CD4-positive, alpha-beta memory T cell (primary cell): ENCODE data around the gene CIDEB. TPM values are rescaled to one million over a fixed set of nuclear protein-coding genes. Genes with fewer than 3 reads are reported as not detected.

Experiments used
- CTCF ChIA-PET: fragments of 350-600 bp; sonication (Branson Sonifier 250); formaldehyde crosslinking; loops from one replicate; lab custom pipeline; 2021; ENCODE audit warnings: inconsistent platforms; ENCODE audit not compliant: partially characterized antibody; lab: Charles Lee
- POLR2A ChIA-PET: fragments of 350-600 bp; sonication (Branson Sonifier 250); formaldehyde crosslinking; loops from one replicate; lab custom pipeline; 2021; ENCODE audit not compliant: partially characterized antibody; lab: Charles Lee
- DNase-seq, 5 donors: peaks; one replicate each; pipeline versions ENCODE4 v3.0.0 to v3.0.0-alpha.2; 2020 to 2022; ENCODE audit warnings: mixed read lengths in 1 of 5
- H3K27ac ChIP-seq: one replicate; pipeline ENCODE4 v1.7.0; 2013; ENCODE audit warnings: low read depth, low read length
- H3K27me3 ChIP-seq: 2 replicates; pipeline ENCODE4 v1.7.0; 2013; ENCODE audit warnings: mild to moderate bottlenecking, low read length, moderate library complexity; ENCODE audit not compliant: insufficient read depth
- H3K36me3 ChIP-seq: 2 replicates; pipeline ENCODE4 v1.7.0; 2013; ENCODE audit warnings: mild to moderate bottlenecking, low read length, moderate library complexity; ENCODE audit not compliant: insufficient read depth
- H3K4me1 ChIP-seq: 2 replicates; pipeline ENCODE4 v1.7.0; 2013; ENCODE audit warnings: mild to moderate bottlenecking, low read length, moderate library complexity; ENCODE audit not compliant: insufficient read depth
- H3K4me3 ChIP-seq, 2 donors: one replicate each; pipeline ENCODE4 v1.7.0; 2013; ENCODE audit warnings: low read length in 2 of 2, mild to moderate bottlenecking in 1 of 2
- H3K9me3 ChIP-seq, 2 donors: one replicate each; pipeline ENCODE4 v1.7.0; 2013; ENCODE audit warnings: low read length in 2 of 2, control low read depth in 1 of 2; ENCODE audit not compliant: control insufficient read depth in 1 of 2
- H3K27ac Mint-ChIP-seq, 7 donors: one replicate each; pipeline ENCODE4 v1.8.0; 2020 to 2021; ENCODE audit warnings: mixed read lengths in 7 of 7, mild to moderate bottlenecking in 6 of 7, inconsistent platforms in 3 of 7, moderate library complexity in 3 of 7
- H3K27me3 Mint-ChIP-seq, 2 donors: one replicate each; pipeline ENCODE4 v1.8.0; 2020 to 2021; ENCODE audit warnings: mixed read lengths in 2 of 2
- H3K36me3 Mint-ChIP-seq, 2 donors: one replicate each; pipeline ENCODE4 v1.8.0; 2020 to 2021; ENCODE audit warnings: mixed read lengths in 2 of 2, inconsistent platforms in 1 of 2, mild to moderate bottlenecking in 1 of 2
- H3K4me1 Mint-ChIP-seq, 4 donors: one replicate each; pipeline ENCODE4 v1.8.0; 2020 to 2021; ENCODE audit warnings: mixed read lengths in 4 of 4, mild to moderate bottlenecking in 1 of 4
- H3K4me3 Mint-ChIP-seq, 8 donors: one replicate each; pipeline ENCODE4 v1.8.0; 2020 to 2021; ENCODE audit warnings: mixed read lengths in 8 of 8, mild to moderate bottlenecking in 7 of 8, moderate library complexity in 6 of 8, inconsistent platforms in 3 of 8
- H3K9me3 Mint-ChIP-seq, 8 donors: one replicate each; pipeline ENCODE4 v1.8.0; 2020 to 2021; ENCODE audit warnings: mixed read lengths in 8 of 8, mild to moderate bottlenecking in 5 of 8, inconsistent platforms in 3 of 8, moderate library complexity in 1 of 8
- intact Hi-C: fragments of 100-400 bp; cut with micrococcal nuclease; formaldehyde crosslinking; loops from one replicate; pipeline ENCODE4 v1.15.1; 2023
- polyA plus RNA-seq, 2 donors: library from polyadenylated mRNA; unstranded; fragments of 300-500 nt; fragmentation: Illumina TruSeq; gene quantifications; one replicate each; pipeline ENCODE4 v1.2.3, GENCODE V29; 2021
- total RNA-seq, 2 experiments: library from RNA; stranded (reverse); gene quantifications; one replicate each; pipeline ENCODE4 v1.2.3, GENCODE V29; 2021

Gene CIDEB
- total and polyA plus RNA-seq, 4 experiments from 2014 or later, result 17.2 to 26.0 (median 23.3) TPM

- peaks cover 32 to 62% (median 48%) of the 10 kb centered on the region in 4 donors for H3K4me1 Mint-ChIP-seq
- H3K4me1 ChIP-seq, result peaks cover 36% of the 10 kb centered on the region
Measured at GRCh38 chr14:24273422-24273998, 34.3 kb downstream of the CIDEB start.

GRCh38 chr14:24272467-24272866 is 35.3 kb downstream of the CIDEB start:
- H3K4me3 ChIP-seq, result peak overlapping the region in 1 of 2 donors; percentile 39
- no peak for DNase-seq
- POLR2A ChIA-PET, result interaction anchor here (0.6 to 6.8 kb wide), 20 partner anchors 10 to 1170 kb away, joined by 3 to 128 read pairs (median 16); partner anchors contain the start of genes CBLN3, CHMP4A, CIDEB and DCAF11
- Mint-ChIP-seq H3K4me3 (peak overlapping the region in 7 of 8 donors; percentile 18 to 94 (median 83)), H3K36me3 (peaks cover 10 to 19% of the 10 kb centered on the region in 2 donors), H3K9me3 (no peaks in the 10 kb centered on the region), H3K27me3 (no peaks in the 10 kb centered on the region), H3K4me1 (peaks cover 28 to 55% (median 44%) of the 10 kb centered on the region in 4 donors), H3K27ac (peak overlapping the region; percentile 91 to 100 (median 99))
- intact Hi-C loops, result no loop called here
- peaks cover 7% of the 10 kb centered on the region for H3K36me3 ChIP-seq
- CTCF ChIA-PET, result interaction anchor here (0.9 to 6.5 kb wide), 9 partner anchors 8 to 165 kb away, joined by 3 to 84 read pairs (median 17); partner anchors contain the start of genes CIDEB, DHRS1, LTB4R and LTB4R2
- H3K4me1 ChIP-seq, result peaks cover 33% of the 10 kb centered on the region
- peak overlapping the region; percentile 94 for H3K27ac ChIP-seq
- no peaks in the 10 kb centered on the region for H3K9me3 ChIP-seq
- H3K27me3 ChIP-seq, result no peaks in the 10 kb centered on the region

More at GRCh38 chr14:24273422-24273998, 34.3 kb downstream of the CIDEB start:
- Mint-ChIP-seq H3K9me3 (no peaks in the 10 kb centered on the region), H3K36me3 (peaks cover 9 to 13% of the 10 kb centered on the region in 2 donors), H3K4me3 (peak overlapping the region in 3 of 8 donors; percentile 32 to 59 (median 57)), H3K27me3 (no peaks in the 10 kb centered on the region), H3K27ac (peak overlapping the region; percentile 88 to 100 (median 98))
- intact Hi-C loops, result no loop called here
- DNase-seq, result no peak
- H3K9me3 ChIP-seq, result no peaks in the 10 kb centered on the region
- peak overlapping the region; percentile 58 for H3K27ac ChIP-seq
- no peak overlapping the region for H3K4me3 ChIP-seq
- H3K27me3 ChIP-seq, result no peaks in the 10 kb centered on the region
- CTCF ChIA-PET, result interaction anchor here (1.0 to 3.9 kb wide), 9 partner anchors 22 to 159 kb away, joined by 3 to 23 read pairs (median 5); partner anchors contain the start of genes CIDEB, LTB4R and TINF2
- POLR2A ChIA-PET, result interaction anchor here (0.6 to 6.8 kb wide), 7 partner anchors 10 to 73 kb away, joined by 3 to 82 read pairs (median 3); partner anchors contain the start of genes CIDEB, DHRS1, LTB4R and LTB4R2
- H3K36me3 ChIP-seq, result peaks cover 4% of the 10 kb centered on the region

GRCh38 chr14:24271834-24272263 is 35.9 kb downstream of the CIDEB start:
- Mint-ChIP-seq H3K27ac (peak overlapping the region; percentile 91 to 100 (median 99)), H3K4me1 (peaks cover 24 to 50% (median 42%) of the 10 kb centered on the region in 4 donors), H3K4me3 (peak overlapping the region; percentile 81 to 94 (median 90)), H3K36me3 (peaks cover 16 to 25% of the 10 kb centered on the region in 2 donors), H3K27me3 (no peaks in the 10 kb centered on the region), H3K9me3 (no peaks in the 10 kb centered on the region)
- Histone ChIP-seq H3K27ac (peak overlapping the region; percentile 94), H3K4me1 (peaks cover 33% of the 10 kb centered on the region), H3K36me3 (peaks cover 13% of the 10 kb centered on the region), H3K27me3 (no peaks in the 10 kb centered on the region), H3K4me3 (peak overlapping the region; percentile 39 to 64), H3K9me3 (no peaks in the 10 kb centered on the region)
- no peak for DNase-seq
- POLR2A ChIA-PET, result interaction anchor here (0.6 to 6.8 kb wide), 28 partner anchors 8 to 1169 kb away, joined by 3 to 128 read pairs (median 7); partner anchors contain the start of genes CBLN3, CHMP4A, CIDEB and DCAF11
- intact Hi-C loops, result loop anchor here (1.0 to 2.0 kb wide), 10 partner anchors 25 to 158 kb away; partner anchors contain the start of genes CBLN3, DCAF11, GMPR2 and KHNYN
- CTCF ChIA-PET, result interaction anchor here (0.8 to 6.5 kb wide), 12 partner anchors 9 to 165 kb away, joined by 3 to 84 read pairs (median 14); partner anchors contain the start of genes CIDEB, DHRS1, LTB4R and LTB4R2

GRCh38 chr14:24271134-24271833 is 36.5 kb downstream of the CIDEB start, which contains the start of gene RABGGTA:
Gene RABGGTA, minus strand, starts transcription at chr14:24271597. Its CDS starts 482 bp downstream, at chr14:24271115.
- ChIA-PET POLR2A (interaction anchor here (0.7 to 6.8 kb wide), 28 partner anchors 9 to 190 kb away, joined by 3 to 128 read pairs (median 8); partner anchors contain the start of genes CBLN3, CHMP4A, CIDEB and DCAF11), CTCF (interaction anchor here (0.6 to 6.5 kb wide), 21 partner anchors 9 to 166 kb away, joined by 3 to 84 read pairs (median 5); partner anchors contain the start of genes CIDEB, DHRS1, IPO4 and IRF9)
- Histone ChIP-seq H3K27ac (peak within 1 kb of the TSS; percentile 94), H3K36me3 (peaks cover 19% of the 10 kb centered on the region), H3K4me1 (peaks cover 33% of the 10 kb centered on the region), H3K27me3 (no peaks in the 10 kb centered on the region), H3K9me3 (no peaks in the 10 kb centered on the region), H3K4me3 (peak within 1 kb of the TSS; percentile 86 to 91)
- Mint-ChIP-seq H3K27ac (peak within 1 kb of the TSS; percentile 91 to 100 (median 99)), H3K4me3 (peak within 1 kb of the TSS; percentile 90 to 95 (median 91)), H3K36me3 (peaks cover 22 to 31% of the 10 kb centered on the region in 2 donors), H3K4me1 (peaks cover 24 to 46% (median 39%) of the 10 kb centered on the region in 4 donors), H3K9me3 (no peaks in the 10 kb centered on the region), H3K27me3 (no peaks in the 10 kb centered on the region)
- DNase-seq, result peak; percentile 95 to 98 (median 97)
- intact Hi-C loops, result loop anchor here (1.0 to 2.0 kb wide), 10 partner anchors 24 to 158 kb away; partner anchors contain the start of genes CBLN3, DCAF11, GMPR2 and KHNYN

- no peaks in the 10 kb centered on the region for H3K9me3 Mint-ChIP-seq
- DNase-seq, result no peak
- POLR2A ChIA-PET, result interaction anchor here (0.7 to 6.8 kb wide), 26 partner anchors 10 to 189 kb away, joined by 3 to 128 read pairs (median 8); partner anchors contain the start of genes CBLN3, CHMP4A, CIDEB and DCAF11
- no peaks in the 10 kb centered on the region for H3K27me3 Mint-ChIP-seq
- H3K36me3 ChIP-seq, result peaks cover 24% of the 10 kb centered on the region
- peak overlapping the region; percentile 86 to 91 for H3K4me3 ChIP-seq
- peaks cover 27 to 37% of the 10 kb centered on the region in 2 donors for H3K36me3 Mint-ChIP-seq
- H3K9me3 ChIP-seq, result no peaks in the 10 kb centered on the region
- H3K4me1 ChIP-seq, result peaks cover 33% of the 10 kb centered on the region
- peak overlapping the region; percentile 94 for H3K27ac ChIP-seq
- intact Hi-C loops, result loop anchor here (1.0 to 2.0 kb wide), 10 partner anchors 23 to 159 kb away; partner anchors contain the start of genes CBLN3, DCAF11, GMPR2 and KHNYN
- peaks cover 24 to 46% (median 39%) of the 10 kb centered on the region in 4 donors for H3K4me1 Mint-ChIP-seq
- H3K4me3 Mint-ChIP-seq, result peak overlapping the region; percentile 90 to 95 (median 91)
- CTCF ChIA-PET, result interaction anchor here (0.6 to 6.5 kb wide), 18 partner anchors 10 to 166 kb away, joined by 3 to 84 read pairs (median 5); partner anchors contain the start of genes CIDEB, DHRS1, IPO4 and IRF9
- no peaks in the 10 kb centered on the region for H3K27me3 ChIP-seq
- peak overlapping the region; percentile 91 to 100 (median 96) for H3K27ac Mint-ChIP-seq
Measured at GRCh38 chr14:24270537-24271133, 37.1 kb downstream of the CIDEB start.
